Endometrial microvascular endothelial cells (primary cell): Measurements from ENCODE around the gene TSHZ3. TPM values are rescaled to one million over a fixed set of nuclear protein-coding genes. Genes with fewer than 3 reads are reported as not detected.

Source experiments
- in situ Hi-C: cut with HindIII; loops from 2 replicates; pipeline ENCODE4 v1.10.0; 2017; ENCODE audit warnings: low sequenced_read_pairs, low pct_unique_long_range_greater_than_20kb; ENCODE audit errors: inconsistent ontology term
- total RNA-seq: library from RNA; depleted of rRNA; stranded (reverse); fragments of >200 nt; gene quantifications from one replicate; pipeline ENCODE4 v1.2.3, GENCODE V29; 2015; ENCODE audit errors: inconsistent ontology term

The TSHZ3 gene
- total RNA-seq: 7.9 TPM

- in situ Hi-C loops: no loop called here
Measured at GRCh38 chr19:31349160-31349881, at the start of gene TSHZ3. Gene TSHZ3 (minus strand): TSS chr19:31349436. CDS start chr19:31349219, 217 bp downstream.

- in situ Hi-C loops: no loop called here
Measured at GRCh38 chr19:31397308-31397707, 48.1 kb upstream of the TSHZ3 start.

DNA sequence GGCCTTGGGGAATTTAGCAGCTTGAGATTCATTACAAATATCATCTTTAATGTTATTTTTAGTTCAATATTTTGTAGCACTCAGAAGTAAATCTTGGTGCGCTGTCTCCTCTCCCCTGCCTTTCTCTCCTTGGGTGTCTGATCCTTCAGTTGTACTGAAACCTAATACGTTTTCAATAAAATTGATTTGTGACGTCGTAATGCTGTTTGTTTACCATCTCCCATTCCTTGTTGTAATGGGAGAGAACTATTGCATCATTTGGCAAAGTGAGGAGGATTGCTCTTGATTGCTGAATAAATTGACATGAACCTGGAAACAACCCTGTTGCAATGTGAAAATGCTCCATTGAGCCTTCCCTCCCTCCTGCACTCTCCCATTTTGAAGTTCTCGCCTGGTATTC lies 43.2 kb upstream of the TSHZ3 start:
- in situ Hi-C loops: no loop called here

- in situ Hi-C loops: no loop called here
Measured at GRCh38 chr19:31391518-31391917, 42.3 kb upstream of the TSHZ3 start.

GRCh38 chr19:31390711-31391110 lies 41.5 kb upstream of the TSHZ3 start:
- in situ Hi-C loops: no loop called here

DNA sequence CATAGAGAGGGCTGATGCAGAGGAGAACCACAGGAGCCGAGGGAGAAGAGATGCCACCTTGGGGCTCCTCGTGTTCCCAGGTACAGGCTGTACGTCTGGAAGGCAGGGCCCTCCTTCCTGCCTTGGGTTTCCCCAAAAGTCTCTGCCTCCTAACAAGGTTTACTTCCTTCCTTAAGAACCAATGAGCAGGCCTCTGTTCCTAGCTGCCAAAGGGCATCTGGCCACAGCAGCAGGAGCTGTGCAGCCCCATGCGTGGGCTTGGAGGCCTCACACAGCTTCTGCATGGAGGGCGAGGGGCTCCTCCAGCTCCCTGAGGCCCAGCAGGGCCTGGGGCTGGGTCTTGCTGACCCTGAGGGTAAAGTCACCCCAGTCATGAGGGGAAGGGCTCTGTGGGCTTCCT lies 40.6 kb upstream of the TSHZ3 start:
- in situ Hi-C loops: no loop called here

- in situ Hi-C loops: no loop called here
Measured at GRCh38 chr19:31387717-31388301, 38.6 kb upstream of the TSHZ3 start.

DNA sequence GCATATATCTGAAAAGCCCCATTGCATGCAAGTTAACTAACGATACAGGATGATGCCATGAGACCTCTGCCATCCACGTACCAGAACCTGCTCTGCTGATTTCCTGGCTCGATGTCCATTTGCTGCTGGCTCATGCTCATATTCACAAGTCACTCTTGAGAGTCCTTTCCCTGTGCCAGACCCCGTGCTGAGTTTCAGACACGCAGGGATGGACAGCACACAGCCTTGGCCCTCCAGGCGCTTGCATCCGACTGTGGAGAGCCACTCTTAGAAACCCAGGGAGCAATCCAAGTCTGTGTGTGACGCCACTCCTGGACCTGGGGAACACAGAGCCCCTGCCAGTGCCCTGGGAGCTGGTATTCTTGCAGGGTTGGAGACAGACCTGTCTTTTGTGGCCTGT lies 37.6 kb upstream of the TSHZ3 start:
- in situ Hi-C loops: no loop called here

GRCh38 chr19:31385744-31386143 lies 36.5 kb upstream of the TSHZ3 start:
- in situ Hi-C loops: no loop called here

GRCh38 chr19:31383553-31383952 lies 34.3 kb upstream of the TSHZ3 start:
- in situ Hi-C loops: no loop called here

- in situ Hi-C loops: no loop called here
Measured at GRCh38 chr19:31380854-31381253, 31.6 kb upstream of the TSHZ3 start.

- in situ Hi-C loops: no loop called here
Measured at GRCh38 chr19:31378404-31378803, 29.2 kb upstream of the TSHZ3 start.

- in situ Hi-C loops: no loop called here
Measured at GRCh38 chr19:31377736-31378135, 28.5 kb upstream of the TSHZ3 start.

GRCh38 chr19:31372246-31372781 lies 23.1 kb upstream of the TSHZ3 start:
- in situ Hi-C loops: no loop called here

- in situ Hi-C loops: no loop called here
Measured at GRCh38 chr19:31370216-31370615, 21.0 kb upstream of the TSHZ3 start.

GRCh38 chr19:31364963-31365362 lies 15.7 kb upstream of the TSHZ3 start:
- in situ Hi-C loops: no loop called here

GRCh38 chr19:31361728-31362127 lies 12.5 kb upstream of the TSHZ3 start:
- in situ Hi-C loops: no loop called here

GRCh38 chr19:31357315-31357673 lies 8.1 kb upstream of the TSHZ3 start:
- in situ Hi-C loops: no loop called here

- in situ Hi-C loops: no loop called here
Measured at GRCh38 chr19:31356587-31357314, 7.5 kb upstream of the TSHZ3 start.
